Measurements from ENCODE around the gene REPS2. TPM values are rescaled to one million over a fixed set of nuclear protein-coding genes. Genes with fewer than 3 reads are reported as not detected.

Gene REPS2
- total and polyA plus RNA-seq, 2 experiments from 2014 or later, result 1.2 to 4.4 TPM

DNA sequence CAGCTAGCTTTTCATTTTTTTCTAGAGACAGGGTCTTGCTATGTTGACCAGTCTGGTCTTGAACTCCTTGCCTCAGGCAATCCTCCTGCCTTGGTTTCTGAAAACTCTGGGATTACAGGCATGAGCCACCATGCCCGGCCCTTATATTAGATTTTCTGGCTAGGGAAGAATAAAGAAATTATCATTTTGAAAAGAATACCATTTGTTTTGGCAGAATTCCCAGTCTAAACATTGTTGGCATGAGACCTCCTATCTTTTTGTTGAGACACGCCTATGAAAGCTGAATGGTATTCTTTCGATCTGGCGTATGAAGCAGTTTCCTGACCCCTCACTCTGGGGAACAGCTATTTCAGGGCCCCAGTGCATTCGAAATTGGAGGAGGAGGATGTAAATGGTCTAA is 107.0 kb downstream of the REPS2 start (continued):
- TF ChIP-seq, protein P1, sequence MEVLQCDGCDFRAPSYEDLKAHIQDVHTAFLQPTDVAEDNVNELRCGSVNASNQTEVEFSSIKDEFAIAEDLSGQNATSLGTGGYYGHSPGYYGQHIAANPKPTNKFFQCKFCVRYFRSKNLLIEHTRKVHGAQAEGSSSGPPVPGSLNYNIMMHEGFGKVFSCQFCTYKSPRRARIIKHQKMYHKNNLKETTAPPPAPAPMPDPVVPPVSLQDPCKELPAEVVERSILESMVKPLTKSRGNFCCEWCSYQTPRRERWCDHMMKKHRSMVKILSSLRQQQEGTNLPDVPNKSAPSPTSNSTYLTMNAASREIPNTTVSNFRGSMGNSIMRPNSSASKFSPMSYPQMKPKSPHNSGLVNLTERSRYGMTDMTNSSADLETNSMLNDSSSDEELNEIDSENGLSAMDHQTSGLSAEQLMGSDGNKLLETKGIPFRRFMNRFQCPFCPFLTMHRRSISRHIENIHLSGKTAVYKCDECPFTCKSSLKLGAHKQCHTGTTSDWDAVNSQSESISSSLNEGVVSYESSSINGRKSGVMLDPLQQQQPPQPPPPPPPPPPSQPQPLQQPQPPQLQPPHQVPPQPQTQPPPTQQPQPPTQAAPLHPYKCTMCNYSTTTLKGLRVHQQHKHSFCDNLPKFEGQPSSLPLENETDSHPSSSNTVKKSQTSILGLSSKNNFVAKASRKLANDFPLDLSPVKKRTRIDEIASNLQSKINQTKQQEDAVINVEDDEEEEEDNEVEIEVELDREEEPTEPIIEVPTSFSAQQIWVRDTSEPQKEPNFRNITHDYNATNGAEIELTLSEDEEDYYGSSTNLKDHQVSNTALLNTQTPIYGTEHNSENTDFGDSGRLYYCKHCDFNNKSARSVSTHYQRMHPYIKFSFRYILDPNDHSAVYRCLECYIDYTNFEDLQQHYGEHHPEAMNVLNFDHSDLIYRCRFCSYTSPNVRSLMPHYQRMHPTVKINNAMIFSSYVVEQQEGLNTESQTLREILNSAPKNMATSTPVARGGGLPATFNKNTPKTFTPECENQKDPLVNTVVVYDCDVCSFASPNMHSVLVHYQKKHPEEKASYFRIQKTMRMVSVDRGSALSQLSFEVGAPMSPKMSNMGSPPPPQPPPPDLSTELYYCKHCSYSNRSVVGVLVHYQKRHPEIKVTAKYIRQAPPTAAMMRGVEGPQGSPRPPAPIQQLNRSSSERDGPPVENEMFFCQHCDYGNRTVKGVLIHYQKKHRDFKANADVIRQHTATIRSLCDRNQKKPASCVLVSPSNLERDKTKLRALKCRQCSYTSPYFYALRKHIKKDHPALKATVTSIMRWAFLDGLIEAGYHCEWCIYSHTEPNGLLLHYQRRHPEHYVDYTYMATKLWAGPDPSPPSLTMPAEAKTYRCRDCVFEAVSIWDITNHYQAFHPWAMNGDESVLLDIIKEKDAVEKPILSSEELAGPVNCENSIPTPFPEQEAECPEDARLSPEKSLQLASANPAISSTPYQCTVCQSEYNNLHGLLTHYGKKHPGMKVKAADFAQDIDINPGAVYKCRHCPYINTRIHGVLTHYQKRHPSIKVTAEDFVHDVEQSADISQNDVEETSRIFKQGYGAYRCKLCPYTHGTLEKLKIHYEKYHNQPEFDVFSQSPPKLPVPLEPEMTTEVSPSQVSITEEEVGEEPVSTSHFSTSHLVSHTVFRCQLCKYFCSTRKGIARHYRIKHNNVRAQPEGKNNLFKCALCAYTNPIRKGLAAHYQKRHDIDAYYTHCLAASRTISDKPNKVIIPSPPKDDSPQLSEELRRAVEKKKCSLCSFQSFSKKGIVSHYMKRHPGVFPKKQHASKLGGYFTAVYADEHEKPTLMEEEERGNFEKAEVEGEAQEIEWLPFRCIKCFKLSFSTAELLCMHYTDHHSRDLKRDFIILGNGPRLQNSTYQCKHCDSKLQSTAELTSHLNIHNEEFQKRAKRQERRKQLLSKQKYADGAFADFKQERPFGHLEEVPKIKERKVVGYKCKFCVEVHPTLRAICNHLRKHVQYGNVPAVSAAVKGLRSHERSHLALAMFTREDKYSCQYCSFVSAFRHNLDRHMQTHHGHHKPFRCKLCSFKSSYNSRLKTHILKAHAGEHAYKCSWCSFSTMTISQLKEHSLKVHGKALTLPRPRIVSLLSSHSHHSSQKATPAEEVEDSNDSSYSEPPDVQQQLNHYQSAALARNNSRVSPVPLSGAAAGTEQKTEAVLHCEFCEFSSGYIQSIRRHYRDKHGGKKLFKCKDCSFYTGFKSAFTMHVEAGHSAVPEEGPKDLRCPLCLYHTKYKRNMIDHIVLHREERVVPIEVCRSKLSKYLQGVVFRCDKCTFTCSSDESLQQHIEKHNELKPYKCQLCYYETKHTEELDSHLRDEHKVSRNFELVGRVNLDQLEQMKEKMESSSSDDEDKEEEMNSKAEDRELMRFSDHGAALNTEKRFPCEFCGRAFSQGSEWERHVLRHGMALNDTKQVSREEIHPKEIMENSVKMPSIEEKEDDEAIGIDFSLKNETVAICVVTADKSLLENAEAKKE (CRISPR knock-in tag; IDR thresholded peaks at IDR 0.05), result no peak

- Mint-ChIP-seq H3K27me3 (ENCODE audit: insufficient read depth, low read depth, poor library complexity) (no peaks in the 10 kb centered on the region), H3K27ac (no peak overlapping the region), H3K4me1 (no peaks in the 10 kb centered on the region), H3K4me3 (no peak overlapping the region), H3K36me3 (ENCODE audit: low read depth) (no peaks in the 10 kb centered on the region), H3K9me3 (no peaks in the 10 kb centered on the region)
- Histone ChIP-seq H3K4me1 (ENCODE audit: insufficient read depth) (no peaks in the 10 kb centered on the region), H3K36me3 (ENCODE audit: insufficient read depth) (no peaks in the 10 kb centered on the region), H3K4me3 (no peak overlapping the region), H3K27me3 (ENCODE audit: insufficient read depth) (no peaks in the 10 kb centered on the region), H2AFZ (no peak overlapping the region), H3K9me2 (ENCODE audit: insufficient read depth) (no peaks in the 10 kb centered on the region), H3K79me2 (replicated peaks; ENCODE audit: insufficient read depth) (no peaks in the 10 kb centered on the region), H3F3A (replicated peaks; ENCODE audit: low read depth) (no peaks in the 10 kb centered on the region), H3K4me2 (no peak overlapping the region), H3K27ac (ENCODE audit: low read depth) (no peak overlapping the region), H4K20me1 (replicated peaks; ENCODE audit: insufficient read depth) (no peaks in the 10 kb centered on the region)
- TF ChIP-seq ZNF114 (CRISPR knock-in tag; IDR thresholded peaks at IDR 0.05), result no peak
- DNase-seq (ENCODE audit: low spot score), result no peak
- no peak for ATAC-seq
These were observed 110.6 kb downstream of the REPS2 start for GRCh38 chrX:17056868-17057608.

- H3F3A ChIP-seq (replicated peaks; ENCODE audit: low read depth), result no peaks in the 10 kb centered on the region
- no peaks in the 10 kb centered on the region for H3K27me3 ChIP-seq (ENCODE audit: insufficient read depth)
- H2AFZ ChIP-seq, result no peak overlapping the region
- no peaks in the 10 kb centered on the region for H3K36me3 ChIP-seq (ENCODE audit: insufficient read depth)
- H3K4me1 ChIP-seq (ENCODE audit: insufficient read depth), result no peaks in the 10 kb centered on the region
- no peaks in the 10 kb centered on the region for H3K27me3 Mint-ChIP-seq (ENCODE audit: insufficient read depth, low read depth, poor library complexity)
- DNase-seq (ENCODE audit: low spot score), result no peak
- no peak overlapping the region for H3K27ac Mint-ChIP-seq
- H3K79me2 ChIP-seq (replicated peaks; ENCODE audit: insufficient read depth), result no peaks in the 10 kb centered on the region
- no peak overlapping the region for H3K27ac ChIP-seq (ENCODE audit: low read depth)
- H3K4me3 Mint-ChIP-seq, result no peak overlapping the region
- H3K4me1 Mint-ChIP-seq, result no peaks in the 10 kb centered on the region
- no peaks in the 10 kb centered on the region for H3K36me3 Mint-ChIP-seq (ENCODE audit: low read depth)
- no peak overlapping the region for H3K4me3 ChIP-seq
- no peak overlapping the region for H3K4me2 ChIP-seq
- ATAC-seq, result no peak
- H3K9me3 Mint-ChIP-seq, result no peaks in the 10 kb centered on the region
- H3K9me2 ChIP-seq (ENCODE audit: insufficient read depth), result no peaks in the 10 kb centered on the region
- no peaks in the 10 kb centered on the region for H4K20me1 ChIP-seq (replicated peaks; ENCODE audit: insufficient read depth)
- no peak for TF ChIP-seq REST (IDR thresholded peaks at IDR 0.05; ENCODE audit: unreplicated experiment)
These were observed 115.6 kb downstream of the REPS2 start for GRCh38 chrX:17062065-17062464.

Measured in GM23338 (cell line).